Parathyroid adenoma (tissue), 2 donors: ENCODE results near the gene KIR2DL3.

Experiments used
- H2AFZ ChIP-seq: fragments of 300-600 bp; sonication (generic); one replicate; pipeline ENCODE4 v1.7.0; 2017; ENCODE audit warnings: antibody characterized with exemption, mild to moderate bottlenecking
- H3K27ac ChIP-seq: fragments of 300-600 bp; sonication (generic); one replicate; pipeline ENCODE4 v1.7.0; 2017
- H3K27me3 ChIP-seq: fragments of 300-600 bp; sonication (generic); one replicate; pipeline ENCODE4 v1.7.0; 2017; ENCODE audit warnings: low read length; ENCODE audit not compliant: control insufficient read depth, insufficient read depth
- H3K36me3 ChIP-seq: fragments of 300-600 bp; sonication (generic); one replicate; pipeline ENCODE4 v1.7.0; 2017; ENCODE audit warnings: low read length; ENCODE audit not compliant: control insufficient read depth, insufficient read depth
- H3K4me1 ChIP-seq: fragments of 300-600 bp; sonication (generic); one replicate; pipeline ENCODE4 v1.7.0; 2017; ENCODE audit warnings: control low read depth
- H3K4me2 ChIP-seq: fragments of 300-600 bp; sonication (generic); one replicate; pipeline ENCODE4 v1.7.0; 2017; ENCODE audit warnings: low read length
- H3K4me3 ChIP-seq: fragments of 300-600 bp; sonication (generic); one replicate; pipeline ENCODE4 v1.7.0; 2017; ENCODE audit warnings: low read depth, low read length
- H3K79me2 ChIP-seq: fragments of 300-600 bp; sonication (generic); one replicate; pipeline ENCODE4 v1.7.0; 2017; ENCODE audit warnings: control low read depth
- H3K9ac ChIP-seq: fragments of 300-600 bp; sonication (generic); one replicate; pipeline ENCODE4 v1.7.0; 2017; ENCODE audit warnings: mild to moderate bottlenecking
- H3K9me3 ChIP-seq: fragments of 300-600 bp; sonication (generic); one replicate; pipeline ENCODE4 v1.7.0; 2017; ENCODE audit warnings: low read length; ENCODE audit not compliant: control insufficient read depth
- CTCF ChIP-seq: fragments of 300-600 bp; sonication (generic); IDR thresholded peaks from one replicate; pipeline ENCODE4 v1.7.0; 2017; ENCODE audit warnings: antibody characterized with exemption, mild to moderate bottlenecking
- donor health status: primary hyperparathyroidism.

The KIR2DL3 gene

DNA sequence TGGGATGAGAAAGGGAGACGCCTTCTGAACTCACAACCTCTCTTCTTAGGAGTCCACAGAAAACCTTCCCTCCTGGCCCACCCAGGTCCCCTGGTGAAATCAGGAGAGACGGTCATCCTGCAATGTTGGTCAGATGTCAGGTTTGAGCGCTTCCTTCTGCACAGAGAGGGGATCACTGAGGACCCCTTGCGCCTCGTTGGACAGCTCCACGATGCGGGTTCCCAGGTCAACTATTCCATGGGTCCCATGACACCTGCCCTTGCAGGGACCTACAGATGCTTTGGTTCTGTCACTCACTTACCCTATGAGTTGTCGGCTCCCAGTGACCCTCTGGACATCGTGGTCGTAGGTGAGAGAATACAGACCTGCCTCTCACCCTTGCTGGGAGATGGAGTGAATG lies 10.8 kb upstream of the KIR2DL3 start:
- H3K4me3 ChIP-seq = no peak overlapping the region
- no peak overlapping the region for H3K4me2 ChIP-seq
- H2AFZ ChIP-seq = no peak overlapping the region
- H3K79me2 ChIP-seq = no peaks in the 10 kb centered on the region
- no peaks in the 10 kb centered on the region for H3K36me3 ChIP-seq
- H3K9me3 ChIP-seq = no peaks in the 10 kb centered on the region
- no peak overlapping the region for H3K27ac ChIP-seq
- no peak for TF ChIP-seq CTCF
- no peaks in the 10 kb centered on the region for H3K4me1 ChIP-seq
- no peak overlapping the region for H3K9ac ChIP-seq
- H3K27me3 ChIP-seq = no peaks in the 10 kb centered on the region

DNA sequence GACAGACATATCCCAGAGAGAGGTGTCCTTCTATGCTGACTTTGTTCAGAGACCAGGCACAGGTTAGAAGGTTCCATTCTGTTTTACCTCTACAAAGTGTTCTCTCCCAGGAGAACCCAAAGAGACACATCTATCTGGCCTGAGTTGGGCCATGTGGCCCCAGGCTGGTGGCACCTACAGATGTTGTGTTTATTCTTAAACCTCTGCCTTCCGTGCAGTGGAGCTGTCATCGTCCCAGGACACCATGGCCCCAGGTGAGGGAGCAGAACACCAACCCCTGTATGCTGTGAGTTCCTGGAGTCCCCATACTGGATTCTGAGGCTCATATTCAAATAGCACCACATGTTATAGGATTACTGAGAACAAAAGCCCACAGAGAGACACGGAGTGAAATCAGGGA lies 10.1 kb upstream of the KIR2DL3 start:
- Histone ChIP-seq H3K27ac (no peak overlapping the region), H3K4me2 (no peak overlapping the region), H3K4me1 (no peaks in the 10 kb centered on the region), H3K9ac (no peak overlapping the region), H2AFZ (no peak overlapping the region), H3K27me3 (no peaks in the 10 kb centered on the region), H3K9me3 (no peaks in the 10 kb centered on the region), H3K79me2 (no peaks in the 10 kb centered on the region), H3K36me3 (no peaks in the 10 kb centered on the region), H3K4me3 (no peak overlapping the region)
- TF ChIP-seq CTCF = no peak

DNA sequence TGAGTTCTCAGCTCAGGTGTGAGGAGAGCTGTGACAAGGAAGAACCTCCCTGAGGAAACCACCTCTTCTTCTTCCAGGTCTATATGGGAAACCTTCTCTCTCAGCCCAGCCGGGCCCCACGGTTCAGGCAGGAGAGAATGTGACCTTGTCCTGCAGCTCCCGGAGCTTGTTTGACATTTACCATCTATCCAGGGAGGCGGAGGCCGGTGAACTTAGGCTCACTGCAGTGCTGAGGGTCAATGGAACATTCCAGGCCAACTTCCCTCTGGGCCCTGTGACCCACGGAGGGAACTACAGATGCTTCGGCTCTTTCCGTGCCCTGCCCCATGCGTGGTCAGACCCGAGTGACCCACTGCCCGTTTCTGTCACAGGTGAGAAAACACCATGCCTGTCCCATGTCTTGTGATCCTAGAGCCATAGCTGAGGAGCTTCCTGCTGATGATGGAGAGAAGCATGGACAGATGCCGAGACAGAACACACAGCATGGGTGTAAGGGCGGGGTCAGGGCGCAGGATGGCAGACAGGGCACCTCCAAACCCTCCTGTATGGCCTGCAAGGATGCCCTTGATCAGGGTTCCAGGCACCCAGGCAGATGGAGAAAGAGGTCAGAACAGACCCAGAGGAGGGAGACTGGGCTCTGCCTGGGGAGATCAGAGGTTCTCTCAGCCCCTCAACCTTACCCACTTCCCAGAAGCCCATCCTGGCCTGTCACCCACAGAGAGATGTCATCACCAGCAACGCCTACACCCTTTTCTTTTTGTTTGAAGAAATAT lies 8.7 kb upstream of the KIR2DL3 start:
- H3K9me3 ChIP-seq = no peaks in the 10 kb centered on the region
- H2AFZ ChIP-seq = no peak overlapping the region
- H3K9ac ChIP-seq = no peak overlapping the region
- no peaks in the 10 kb centered on the region for H3K36me3 ChIP-seq
- no peaks in the 10 kb centered on the region for H3K4me1 ChIP-seq
- no peak overlapping the region for H3K27ac ChIP-seq
- H3K79me2 ChIP-seq = no peaks in the 10 kb centered on the region
- TF ChIP-seq CTCF = no peak
- H3K4me2 ChIP-seq = no peak overlapping the region
- no peak overlapping the region for H3K4me3 ChIP-seq
- no peaks in the 10 kb centered on the region for H3K27me3 ChIP-seq

DNA sequence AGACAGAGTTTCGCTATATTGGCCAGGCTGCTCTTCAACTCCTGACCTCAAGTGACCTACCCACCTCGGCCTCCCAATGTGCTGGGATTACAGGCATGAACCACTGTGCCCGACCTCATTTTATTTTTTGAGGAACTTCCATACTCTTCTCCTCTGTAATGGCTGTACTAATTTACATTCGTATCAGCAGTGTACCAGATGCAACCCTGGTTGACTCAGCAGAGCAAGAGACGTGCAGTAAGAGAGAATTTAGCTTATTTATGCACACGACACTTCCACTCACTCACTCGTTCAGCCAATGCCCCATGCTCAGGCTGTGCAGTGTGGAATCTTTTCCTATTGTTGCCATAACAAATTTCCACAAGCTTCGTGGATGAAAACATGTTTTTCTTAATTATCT lies 7.1 kb upstream of the KIR2DL3 start:
- Histone ChIP-seq H3K36me3 (no peaks in the 10 kb centered on the region), H3K27ac (no peak overlapping the region), H3K9ac (no peak overlapping the region), H3K27me3 (no peaks in the 10 kb centered on the region), H3K4me2 (no peak overlapping the region), H3K9me3 (no peaks in the 10 kb centered on the region), H2AFZ (no peak overlapping the region), H3K79me2 (no peaks in the 10 kb centered on the region), H3K4me3 (no peak overlapping the region), H3K4me1 (no peaks in the 10 kb centered on the region)
- no peak for TF ChIP-seq CTCF

GRCh38 chr19:54738715-54739114 lies 402 bp downstream of the KIR2DL3 start:
- no peaks in the 10 kb centered on the region for H3K9me3 ChIP-seq
- no peak overlapping the region for H3K4me3 ChIP-seq
- no peaks in the 10 kb centered on the region for H3K36me3 ChIP-seq
- no peak overlapping the region for H2AFZ ChIP-seq
- H3K4me2 ChIP-seq = no peak overlapping the region
- H3K27me3 ChIP-seq = no peaks in the 10 kb centered on the region
- TF ChIP-seq CTCF = no peak
- no peak overlapping the region for H3K9ac ChIP-seq
- H3K4me1 ChIP-seq = no peaks in the 10 kb centered on the region
- H3K79me2 ChIP-seq = no peaks in the 10 kb centered on the region
- H3K27ac ChIP-seq = no peak overlapping the region
